GM19395 (cell line): ENCODE data around the gene TMEM50B.
"Not testable (repeated sequence)": the region's sequence is repeated elsewhere in the genome, so short reads cannot be mapped to it uniquely, and the experiment has no call there.

Experiments used
- ATAC-seq: cut with Tn5 transposase; IDR thresholded peaks from one replicate; pipeline ENCODE4 v1.9.1; 2021; ENCODE audit warnings: mild to moderate bottlenecking, moderate library complexity; ENCODE audit not compliant: unreplicated experiment

The TMEM50B gene

DNA sequence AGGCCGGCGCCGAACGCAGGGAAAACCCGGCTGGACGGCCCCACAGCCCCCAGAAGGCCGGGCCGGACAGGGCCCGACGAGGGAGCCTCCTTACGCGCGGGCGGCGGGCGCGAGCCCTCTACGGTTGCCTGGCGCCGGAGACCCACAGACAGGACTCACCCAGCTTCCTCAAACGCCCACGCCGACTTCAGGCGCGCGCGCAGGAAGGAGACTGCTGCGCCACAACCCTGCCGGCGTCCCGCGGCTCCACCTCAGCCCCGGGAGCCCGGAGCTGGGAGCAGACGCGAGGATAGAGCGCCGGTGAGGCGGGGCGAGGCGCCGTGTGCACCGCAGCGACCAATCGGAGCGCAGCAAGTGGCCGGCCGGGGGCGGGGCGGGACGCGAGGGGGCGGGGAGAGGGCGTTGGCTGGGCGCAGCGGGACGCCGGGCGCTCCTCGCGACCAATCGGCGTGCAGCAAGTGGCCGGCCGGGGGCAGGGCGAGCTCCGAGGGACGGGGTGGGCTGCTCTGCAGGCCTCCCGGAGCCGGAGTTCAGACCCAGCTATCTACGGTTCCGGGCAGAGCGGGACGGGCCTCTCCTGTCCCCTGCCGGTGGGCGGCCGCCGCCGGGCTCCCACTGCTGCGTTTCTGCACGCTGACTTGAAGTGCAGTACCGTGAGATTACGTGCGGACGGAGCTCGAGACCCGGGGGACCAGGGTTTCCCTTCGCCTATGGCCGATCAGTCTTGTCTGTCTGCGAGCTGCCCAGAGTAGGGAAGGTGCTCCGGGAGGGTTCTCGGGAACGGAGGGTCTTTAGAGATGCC, at the start of gene TMEM50B:
TMEM50B (minus strand) TSS at position 296 of the 802 bp plus-strand sequence. CDS start 11,089 bp downstream, outside the sequence.
- peak; percentile 85 for ATAC-seq

DNA sequence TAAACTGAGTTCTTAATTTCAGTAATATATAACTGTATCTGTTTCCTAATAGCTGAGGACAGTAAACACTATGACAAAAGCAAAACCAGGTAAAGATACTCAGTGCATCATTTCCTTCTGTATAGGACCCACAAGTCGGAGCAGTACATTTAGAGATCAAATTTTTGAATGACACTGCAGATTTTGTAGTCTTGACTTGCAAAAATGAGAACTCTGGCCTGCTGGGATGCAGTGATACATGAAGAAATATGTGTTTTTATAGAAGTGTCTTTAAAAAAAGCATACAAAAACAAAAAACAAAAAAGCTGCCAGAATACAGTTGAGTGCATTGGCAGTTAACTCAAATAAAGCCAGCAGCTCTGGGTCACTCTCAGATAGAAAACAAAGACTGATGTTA, 43.2 kb upstream of the TMEM50B start:
- no peak for ATAC-seq

DNA sequence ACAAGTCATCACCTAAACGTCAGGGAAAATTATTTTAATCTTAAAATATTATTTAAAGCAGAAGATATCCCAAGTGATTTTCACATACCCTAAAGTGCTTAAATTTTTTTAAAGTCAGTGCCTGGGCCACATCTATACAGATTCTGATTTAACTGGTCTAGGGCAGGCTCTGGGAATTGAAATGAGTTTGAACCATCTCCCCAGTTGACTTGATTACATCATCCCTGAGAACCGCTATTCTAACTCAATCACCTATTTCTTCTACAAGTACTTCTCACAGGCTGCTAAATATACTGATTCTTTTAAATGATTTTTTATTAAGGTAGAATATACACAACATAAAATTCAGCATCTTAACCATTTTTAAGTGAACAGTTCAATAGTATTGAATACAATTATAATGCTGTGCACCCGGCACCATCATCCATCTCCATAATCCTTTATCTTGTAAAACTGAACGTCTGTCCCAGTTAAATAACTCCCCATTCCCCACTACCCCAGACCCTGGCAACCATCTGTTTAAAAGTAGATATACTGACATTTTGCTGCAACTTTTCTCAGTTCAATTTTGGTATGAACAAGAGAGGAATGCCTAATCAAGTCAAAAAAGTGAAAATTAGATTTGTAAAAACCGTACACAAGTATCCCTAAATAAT, 42.7 kb upstream of the TMEM50B start:
- no peak for ATAC-seq

DNA sequence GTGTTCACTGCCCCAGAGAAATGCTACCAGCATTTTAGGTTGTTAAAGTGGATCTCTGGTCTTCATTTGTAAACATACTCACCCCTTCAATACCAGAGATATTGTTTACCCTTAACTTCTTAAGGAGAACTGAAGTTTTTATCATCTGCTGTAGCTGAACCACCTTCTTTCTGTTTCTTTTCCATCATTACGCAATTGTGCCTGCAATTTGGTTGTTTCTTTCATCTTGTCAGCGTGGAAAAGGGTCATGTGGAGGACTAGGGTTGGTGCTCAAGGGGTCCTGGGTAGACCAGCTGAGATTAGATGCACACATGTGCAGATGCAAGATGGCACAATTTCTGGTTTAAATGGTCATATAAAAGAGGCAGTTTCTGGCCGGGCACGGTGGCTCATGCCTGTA, 39.1 kb upstream of the TMEM50B start:
- ATAC-seq: no peak

DNA sequence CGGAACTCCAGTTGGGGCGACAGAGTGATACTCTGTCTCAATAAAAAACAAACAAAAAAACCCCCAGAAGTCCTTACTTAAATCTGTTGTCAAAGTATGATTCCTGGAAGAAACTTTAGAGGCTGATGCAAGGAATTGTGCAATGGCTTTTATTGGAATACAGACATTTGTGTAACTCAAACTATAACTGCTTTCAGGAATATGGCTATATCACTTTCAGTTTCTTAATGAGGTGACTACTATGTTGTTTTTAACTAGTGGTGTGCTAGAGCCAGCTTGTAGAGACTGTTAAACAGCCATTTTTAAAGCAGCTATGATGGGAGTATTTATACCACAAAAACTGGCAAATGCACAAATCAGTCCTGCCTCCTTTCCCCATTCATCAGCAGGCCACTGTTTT, 34.5 kb upstream of the TMEM50B start:
- ATAC-seq: no peak

DNA sequence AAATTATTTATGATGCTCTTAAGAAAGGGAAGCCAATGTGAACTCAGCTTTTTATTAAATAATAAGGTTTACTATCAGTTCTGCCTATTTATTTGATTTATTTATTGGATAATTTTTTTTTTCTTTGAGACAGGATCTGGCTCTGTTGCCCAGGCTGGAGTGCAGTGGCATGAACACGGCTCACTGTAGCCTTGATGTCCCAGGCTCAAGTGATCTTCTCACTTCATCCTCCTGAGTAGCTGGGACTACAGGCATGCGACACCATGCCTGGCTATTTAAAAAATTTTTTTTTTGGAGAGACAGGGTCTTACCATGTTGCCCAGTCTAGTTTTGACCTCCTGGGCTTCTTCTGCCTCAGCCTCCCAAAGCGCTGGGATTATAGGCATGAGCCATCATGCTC, 32.7 kb upstream of the TMEM50B start:
- ATAC-seq: no peak

DNA sequence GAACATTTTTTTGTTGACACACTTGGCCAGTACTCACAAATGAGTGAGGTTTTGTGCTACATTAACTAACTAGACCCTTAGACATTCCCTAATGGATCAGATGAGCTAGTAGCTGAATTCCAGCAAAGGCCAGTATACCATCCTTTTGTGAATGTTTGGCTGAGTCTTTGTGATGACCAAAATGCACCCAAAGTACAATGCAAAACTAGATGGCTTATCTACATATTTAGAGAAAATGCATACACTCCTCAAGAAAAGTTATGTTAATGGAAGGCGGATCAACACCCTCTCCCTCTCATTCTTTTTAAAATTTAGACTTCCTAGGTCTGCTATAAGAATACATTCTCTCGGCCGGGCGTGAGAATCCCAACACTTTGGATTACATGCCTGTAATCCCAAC, 31.9 kb upstream of the TMEM50B start:
- ATAC-seq: no peak

DNA sequence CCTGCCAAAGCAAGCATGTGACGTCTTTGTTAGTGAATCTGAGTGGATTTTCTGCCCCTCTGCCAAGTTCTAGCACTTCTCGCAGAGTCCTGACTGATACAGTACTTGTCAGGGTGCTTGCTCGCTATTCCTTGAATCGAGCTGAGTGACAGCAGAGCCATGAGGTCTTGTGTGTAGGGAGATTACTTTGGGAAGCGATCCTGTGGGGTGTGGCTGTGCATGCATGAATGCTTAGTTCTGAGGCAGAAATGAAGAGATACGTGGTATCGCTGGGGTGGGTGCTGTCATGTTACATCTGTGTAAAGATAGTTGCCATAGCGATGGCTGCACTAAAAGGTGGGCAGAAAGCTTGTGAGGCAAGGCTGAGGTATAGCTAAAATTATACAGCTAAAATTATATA, 31.1 kb upstream of the TMEM50B start:
- ATAC-seq: no peak

DNA sequence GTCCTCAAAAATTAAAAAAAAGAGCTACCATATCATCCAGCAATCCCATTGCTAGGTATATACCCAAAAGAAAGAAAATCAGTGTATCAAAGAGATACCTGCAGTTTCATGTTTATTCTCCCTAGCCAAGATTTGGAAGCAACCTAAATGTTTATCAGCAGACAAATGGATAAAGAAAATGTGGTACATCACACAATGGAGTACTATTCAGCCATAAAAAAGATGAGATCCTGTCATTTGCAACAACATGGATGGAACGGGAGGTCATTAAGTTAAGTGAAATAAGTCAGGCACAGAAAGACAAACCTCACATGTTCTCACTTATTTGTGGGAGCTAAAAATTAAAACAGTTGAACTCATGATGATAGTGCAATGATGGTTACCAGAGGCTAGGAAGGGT, 27.2 kb upstream of the TMEM50B start:
- ATAC-seq: not testable (repeated sequence)

DNA sequence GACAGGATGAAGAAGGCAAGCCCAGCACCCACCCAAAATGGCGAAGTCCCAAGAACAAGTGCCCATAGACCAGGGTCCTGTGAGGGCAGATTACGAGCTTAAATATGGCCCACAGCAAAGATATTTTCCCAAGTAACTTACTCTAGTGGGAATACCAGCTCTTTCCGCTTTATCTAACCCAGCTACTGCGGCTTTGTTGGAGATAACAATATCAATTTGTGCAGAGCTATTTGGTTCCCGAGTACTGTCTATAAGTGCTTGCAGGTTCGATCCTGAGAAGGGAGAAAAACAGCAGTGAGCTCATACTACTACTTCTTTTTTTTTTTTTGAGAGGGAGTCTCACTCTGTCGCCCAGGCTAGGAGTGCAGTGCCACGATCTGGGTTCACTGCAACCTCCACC, 26.1 kb upstream of the TMEM50B start:
- ATAC-seq: no peak

DNA sequence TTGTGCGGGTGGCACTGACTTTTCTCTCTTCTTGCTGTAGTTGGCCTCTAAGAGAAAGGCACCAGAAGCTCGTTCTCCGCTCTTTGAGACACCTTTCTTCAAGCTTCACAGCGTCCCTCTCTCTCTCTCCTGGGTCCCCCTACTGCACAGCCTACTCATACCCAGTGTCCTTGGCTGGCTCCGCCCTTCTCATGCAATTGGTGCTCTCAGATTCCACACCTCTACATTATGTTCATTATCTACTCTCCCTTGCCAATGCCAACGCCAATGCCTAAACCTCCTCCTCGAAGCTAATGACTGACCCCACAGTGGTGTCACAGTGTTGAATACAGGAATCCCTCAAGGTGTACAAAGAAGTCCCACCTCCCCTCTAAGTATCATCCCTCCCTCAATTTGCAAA, 16.6 kb upstream of the TMEM50B start:
- ATAC-seq: no peak

DNA sequence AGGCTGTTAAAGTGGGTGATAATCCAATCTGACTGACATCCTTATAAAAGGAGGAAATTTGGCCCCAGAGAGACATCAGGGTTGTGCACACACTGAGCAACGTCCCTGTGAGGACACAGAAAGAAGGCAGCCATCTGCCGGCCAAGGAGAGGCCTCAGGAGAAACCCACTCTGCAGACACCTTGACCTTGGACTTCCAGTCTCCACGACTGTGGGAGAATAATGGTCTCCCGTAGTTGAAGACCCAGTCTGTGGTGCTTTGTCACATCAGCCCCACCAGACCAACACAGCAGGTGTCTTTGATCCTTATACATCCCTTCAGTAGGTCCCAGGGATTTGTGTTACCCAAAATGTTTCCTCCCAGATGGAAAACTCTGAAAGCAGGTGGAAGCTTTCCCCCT, 16.0 kb upstream of the TMEM50B start:
- ATAC-seq: no peak

DNA sequence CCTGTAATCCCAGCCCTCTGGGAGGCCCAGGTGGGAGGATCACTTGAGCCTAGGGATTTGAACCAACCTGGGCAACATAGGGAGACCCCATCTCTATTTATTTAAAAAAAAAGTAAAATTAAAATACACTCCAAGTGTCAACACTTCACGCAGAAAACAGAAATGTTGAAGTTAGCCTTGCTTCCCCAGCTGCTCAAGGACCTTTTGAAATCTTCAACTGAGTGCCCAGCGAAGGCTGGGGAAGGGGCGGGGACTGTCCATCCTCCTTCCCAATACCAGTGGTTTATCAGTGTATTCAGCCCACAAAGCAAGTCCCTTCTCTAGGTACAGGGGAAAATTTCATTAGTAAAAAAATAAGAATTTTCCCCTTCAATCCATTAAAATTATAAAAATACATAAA, 14.0 kb upstream of the TMEM50B start:
- ATAC-seq: no peak

DNA sequence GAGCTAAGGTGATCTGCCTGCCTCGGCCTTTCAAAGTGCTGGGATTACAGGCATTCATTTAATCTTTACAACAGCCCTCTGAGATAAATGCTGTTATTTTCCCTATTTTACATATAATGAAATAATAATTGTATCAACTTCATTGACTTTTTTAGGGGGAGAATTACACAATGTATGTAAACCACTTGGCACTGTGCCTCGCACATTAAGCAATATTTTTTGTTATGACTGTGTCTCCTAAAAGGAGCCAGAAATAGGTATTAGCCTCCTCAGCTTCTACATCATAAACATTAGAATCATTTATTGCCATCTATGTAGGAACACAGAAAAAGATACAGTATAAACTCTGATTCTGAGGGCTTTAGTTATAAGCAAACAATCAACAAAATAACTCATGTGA, 12.8 kb upstream of the TMEM50B start:
- no peak for ATAC-seq

DNA sequence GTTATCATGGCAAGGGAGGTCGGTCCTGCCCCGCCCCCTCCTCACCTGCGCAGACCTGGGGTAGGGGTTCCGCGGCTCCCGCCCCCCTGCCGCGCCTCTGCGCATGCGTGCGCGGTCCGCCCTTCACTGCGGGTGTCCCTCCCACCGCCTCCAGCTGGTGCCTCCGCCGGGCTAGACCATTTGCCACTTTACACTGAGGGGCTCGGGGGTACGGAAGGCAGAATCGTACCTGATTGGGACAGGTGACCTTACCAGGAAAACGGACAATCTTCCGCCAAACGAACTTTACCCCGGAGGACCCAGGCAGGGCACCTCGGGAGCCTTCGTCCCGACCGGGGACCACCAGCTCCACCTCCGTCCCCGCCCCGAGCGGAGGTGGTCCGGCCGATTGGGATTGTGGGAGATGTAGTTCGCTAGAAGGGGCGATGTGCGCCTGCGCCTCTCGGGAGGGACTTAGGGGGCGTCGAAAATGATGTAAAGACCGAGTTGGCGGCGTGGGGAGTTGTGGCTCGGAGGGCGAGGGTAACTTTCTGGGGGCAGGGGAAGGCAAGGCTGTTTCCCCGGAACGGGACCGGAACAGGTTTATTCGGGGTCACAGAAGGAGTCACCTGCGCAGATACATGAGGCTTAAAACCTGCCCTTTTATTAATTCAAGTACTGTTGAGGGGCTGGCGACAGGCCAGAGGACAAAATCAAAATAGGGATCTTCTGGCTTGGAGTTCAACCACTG, 11.8 kb upstream of the TMEM50B start, which contains the start of gene DNAJC28:
DNAJC28 (minus strand) TSS at position 344 of the 730 bp plus-strand sequence. CDS start 2,323 bp downstream, outside the sequence.
- ATAC-seq: peak; percentile 99

DNA sequence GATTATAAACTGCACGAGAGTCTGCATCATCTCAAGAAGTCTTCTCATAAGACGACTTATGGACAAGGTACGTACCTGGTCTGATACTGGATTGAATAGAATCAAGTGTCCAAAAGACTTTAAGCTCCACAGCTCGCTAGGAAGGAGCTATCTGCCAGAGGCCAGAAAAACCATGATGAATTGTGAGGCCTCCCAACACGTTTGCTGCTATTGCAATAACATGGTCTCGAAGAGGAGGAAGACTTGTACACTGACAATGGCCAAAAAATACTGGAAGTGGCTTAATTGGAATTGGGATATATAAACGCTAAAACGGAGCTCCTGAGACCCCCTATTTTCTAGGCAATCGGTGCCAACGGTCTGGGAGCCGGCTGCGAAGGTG, 11.2 kb upstream of the TMEM50B start:
- ATAC-seq: no peak

DNA sequence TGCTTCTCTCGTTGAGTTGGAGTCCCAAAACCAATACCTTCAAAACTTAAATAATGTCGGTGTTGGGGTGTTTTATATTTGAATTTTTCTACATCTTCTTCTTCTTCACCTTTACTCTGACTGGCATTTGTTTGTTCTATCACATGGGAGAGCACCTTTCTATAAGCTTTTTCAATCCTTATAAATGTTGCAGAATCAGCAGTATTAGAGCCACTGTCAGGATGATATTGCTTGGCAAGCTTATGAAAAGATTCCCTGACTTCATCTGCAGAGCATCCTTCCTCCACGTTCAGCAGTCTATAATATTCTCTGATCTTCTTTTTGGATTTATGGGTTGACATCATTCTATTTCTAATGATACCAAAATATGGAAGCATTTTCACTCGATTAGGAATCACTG, 9.2 kb upstream of the TMEM50B start:
- ATAC-seq: no peak

DNA sequence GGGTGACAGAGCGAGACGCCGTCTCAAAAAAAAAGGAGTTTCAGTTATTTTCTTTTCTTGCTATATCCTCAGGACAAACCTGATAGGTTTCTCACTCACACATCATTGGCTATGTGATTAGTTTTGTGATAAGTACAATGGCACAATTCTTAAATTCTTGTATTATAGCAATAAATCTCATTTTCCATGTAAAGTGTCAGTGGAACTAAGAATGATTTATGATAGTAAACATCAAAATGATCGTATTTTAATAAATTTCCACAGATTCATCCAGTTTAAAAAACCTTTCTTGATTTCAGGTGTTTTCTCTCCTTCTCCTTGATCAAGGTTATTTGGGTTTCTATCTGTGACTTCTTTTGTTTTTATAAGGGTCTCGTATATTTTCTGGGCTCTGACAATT, 8.2 kb upstream of the TMEM50B start:
- ATAC-seq: no peak

DNA sequence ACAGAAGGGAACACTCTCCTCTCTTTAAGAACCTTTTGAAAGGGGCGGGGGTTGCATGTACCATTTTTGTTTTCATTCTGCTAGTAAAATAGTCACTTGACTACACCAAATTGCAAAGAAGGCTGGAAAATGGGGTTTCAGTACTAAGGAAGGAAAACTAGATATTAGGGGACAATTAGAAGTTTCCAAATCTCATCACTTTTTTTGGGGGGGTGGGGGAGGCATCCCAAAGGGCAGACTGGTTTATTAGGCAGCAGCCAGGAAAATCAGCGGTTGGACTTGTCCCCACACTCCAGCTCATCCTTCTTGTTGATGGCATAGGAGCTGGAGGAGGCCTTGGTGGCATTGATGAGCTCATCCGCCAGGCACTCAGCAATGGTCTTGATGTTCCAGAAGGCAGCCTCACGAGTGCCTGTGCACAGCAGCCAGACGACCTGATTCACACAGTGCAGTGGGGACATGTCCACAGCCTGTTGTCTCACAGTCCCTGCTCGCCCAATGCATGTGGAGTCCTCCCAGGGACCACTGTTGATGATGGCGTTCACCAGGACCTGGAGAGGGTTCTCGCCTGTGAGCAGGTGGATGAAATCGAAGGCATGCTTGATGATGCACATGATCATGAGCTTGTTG, 1.7 kb upstream of the TMEM50B start:
- no peak for ATAC-seq

DNA sequence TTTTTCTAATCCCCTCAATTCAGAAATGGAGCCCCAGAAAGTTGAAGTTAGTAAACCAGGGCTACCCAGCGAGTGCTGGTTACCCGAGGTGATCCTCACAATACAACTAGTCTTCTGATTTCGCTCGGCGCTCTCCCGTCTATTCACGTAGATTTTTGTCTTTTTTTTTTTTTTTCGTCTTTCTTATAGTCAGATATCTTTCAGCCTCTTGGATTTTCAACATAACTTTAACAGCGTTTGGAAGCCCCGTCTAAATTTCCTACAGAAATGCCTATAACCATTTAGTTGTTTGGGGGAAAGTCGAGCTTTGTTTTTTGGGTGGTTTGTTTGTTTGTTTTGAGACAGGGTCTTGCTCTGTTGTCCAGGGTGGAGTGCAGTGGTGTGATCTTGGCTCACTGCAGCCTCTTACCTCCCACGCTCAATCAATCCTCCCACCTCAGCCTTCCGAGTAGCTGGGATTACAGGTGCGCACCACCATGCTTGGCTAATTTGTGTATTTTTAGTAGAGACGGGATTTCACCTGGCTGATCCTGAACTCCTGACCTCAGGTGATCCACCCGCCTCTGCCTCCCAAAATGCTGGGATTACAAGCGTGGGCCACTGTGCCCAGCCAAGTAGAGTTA, 818 bp upstream of the TMEM50B start:
- ATAC-seq: no peak
